Endothelial cell of umbilical vein (primary cell): Measurements from ENCODE around the gene DIP2C.

ENCODE experiments used
- CTCF ChIP-seq, 2 donors: IDR thresholded peaks; 1 replicate in 1 of 2; 2 replicates in 1 of 2; pipeline ENCODE4 v1.5.1; 2011; ENCODE audit warnings: low read length in 2 of 2, mild to moderate bottlenecking in 2 of 2, moderate library complexity in 2 of 2, control low read depth in 1 of 2, inconsistent platforms in 1 of 2, low read depth in 1 of 2; ENCODE audit not compliant: insufficient read depth in 1 of 2; ENCODE audit errors: extremely low read depth in 1 of 2
- EZH2 ChIP-seq: IDR thresholded peaks from 2 replicates; pipeline ENCODE4 v1.6.1; 2012; ENCODE audit warnings: borderline replicate concordance, low read depth, mild to moderate bottlenecking, moderate library complexity, low read length, inconsistent platforms; ENCODE audit not compliant: severe bottlenecking
- FOS ChIP-seq: IDR thresholded peaks from 2 replicates; pipeline ENCODE4 v1.6.1; 2011; ENCODE audit warnings: mild to moderate bottlenecking, low read length, moderate library complexity, borderline replicate concordance; ENCODE audit not compliant: insufficient read depth
- GATA2 ChIP-seq: IDR thresholded peaks from 2 replicates; pipeline ENCODE4 v1.7.0; 2011; ENCODE audit warnings: low read depth, mild to moderate bottlenecking, moderate library complexity, mixed read lengths, low read length; ENCODE audit not compliant: insufficient read length, insufficient read depth
- JUN ChIP-seq: IDR thresholded peaks from 2 replicates; pipeline ENCODE4 v1.6.1; 2011; ENCODE audit warnings: borderline replicate concordance, low read depth; ENCODE audit not compliant: insufficient read length, insufficient read depth
- MAX ChIP-seq: IDR thresholded peaks from 2 replicates; pipeline ENCODE4 v1.6.1; 2011; ENCODE audit not compliant: insufficient read depth, insufficient read length
- MYC ChIP-seq: IDR thresholded peaks from one replicate; pipeline ENCODE4 v1.6.1; 2011; ENCODE audit warnings: mild to moderate bottlenecking, low read depth, low read length
- POLR2A ChIP-seq: IDR thresholded peaks from 2 replicates; pipeline ENCODE4 v1.6.1; 2012; ENCODE audit warnings: low read depth, mild to moderate bottlenecking, control low read depth, low read length
- POLR2AphosphoS5 ChIP-seq: IDR thresholded peaks from 2 replicates; pipeline ENCODE4 v1.6.1; 2012; ENCODE audit warnings: low read depth, mild to moderate bottlenecking, control low read depth, low read length, moderate library complexity; ENCODE audit not compliant: insufficient read depth

GRCh38 chr10:571166-571565 is 118.3 kb downstream of the DIP2C start:
- no peak for TF ChIP-seq CTCF (IDR thresholded peaks at IDR 0.05; ENCODE audit: extremely low read depth in 1 of 2, insufficient read depth in 1 of 2, low read depth in 1 of 2, low read length in 2 of 2)
- TF ChIP-seq POLR2A, result no peak
- no peak for TF ChIP-seq MAX
- TF ChIP-seq MYC, result no peak
- no peak for TF ChIP-seq EZH2
- no peak for TF ChIP-seq FOS
- no peak for TF ChIP-seq POLR2AphosphoS5
- TF ChIP-seq JUN, result no peak
- no peak for TF ChIP-seq GATA2
